Large intestine (tissue), 3 donors: ENCODE measurements around the gene CSF1R. TPM values are rescaled to one million over a fixed set of nuclear protein-coding genes. Genes with fewer than 3 reads are reported as not detected.
"Not testable (repeated sequence)": the region's sequence is repeated elsewhere in the genome, so short reads cannot be mapped to it uniquely, and the experiment has no call there.

Source experiments
- DNase-seq, 2 donors: peaks; one replicate each; pipeline versions ENCODE4 v3.0.0 to v3.0.0-alpha.2; 2013
- H3K27ac ChIP-seq: one replicate; pipeline ENCODE4 v1.5.1; 2013; ENCODE audit warnings: low read length
- H3K27me3 ChIP-seq: 2 replicates; pipeline ENCODE4 v1.6.1; 2013; ENCODE audit warnings: low read length; ENCODE audit not compliant: control insufficient read depth, insufficient read depth
- H3K36me3 ChIP-seq: 2 replicates; pipeline ENCODE4 v1.6.1; 2013; ENCODE audit warnings: low read length; ENCODE audit not compliant: control insufficient read depth, insufficient read depth
- H3K4me1 ChIP-seq: one replicate; pipeline ENCODE4 v1.6.1; 2013; ENCODE audit warnings: low read length; ENCODE audit not compliant: control insufficient read depth, insufficient read depth
- H3K4me3 ChIP-seq: one replicate; pipeline ENCODE4 v1.5.1; 2013; ENCODE audit warnings: low read length
- H3K9me3 ChIP-seq: one replicate; pipeline ENCODE4 v1.6.1; 2013; ENCODE audit warnings: mild to moderate bottlenecking, low read depth, low read length, moderate library complexity; ENCODE audit not compliant: control insufficient read depth
- WGBS: methylation state at CpG from one replicate; pipeline ENCODE4 v1.1.5; 2013; ENCODE audit warnings: low lambda C conversion rate; ENCODE audit not compliant: insufficient coverage; 5-methylcytosine and 5-hydroxymethylcytosine counted together
- polyA plus RNA-seq: library from polyadenylated mRNA; unstranded; fragments of 120-200 nt; gene quantifications from one replicate; pipeline ENCODE4 v1.2.1, GENCODE V29; 2013

The CSF1R gene
- polyA plus RNA-seq, 1 donor, result 31.0 TPM

GRCh38 chr5:150103678-150104549 is 17.6 kb upstream of the CSF1R start:
- DNase-seq, result no peak
- WGBS, result no CpG with 5 or more reads among the region's 5 CpGs

GRCh38 chr5:150101023-150101422 is 14.7 kb upstream of the CSF1R start:
- Histone ChIP-seq H3K27me3 (no peaks in the 10 kb centered on the region), H3K27ac (no peak overlapping the region), H3K36me3 (no peaks in the 10 kb centered on the region), H3K9me3 (no peaks in the 10 kb centered on the region), H3K4me1 (peaks cover 7% of the 10 kb centered on the region), H3K4me3 (no peak overlapping the region)
- 71% methylated on average over 1 of the region's 6 CpGs for WGBS
- DNase-seq, result no peak

More at GRCh38 chr5:150103678-150104549, 17.6 kb upstream of the CSF1R start:
- H3K9me3 ChIP-seq, result no peaks in the 10 kb centered on the region
- no peak overlapping the region for H3K4me3 ChIP-seq
- H3K27ac ChIP-seq, result no peak overlapping the region
- H3K36me3 ChIP-seq, result no peaks in the 10 kb centered on the region
- H3K27me3 ChIP-seq, result no peaks in the 10 kb centered on the region
- H3K4me1 ChIP-seq, result peaks cover 34% of the 10 kb centered on the region

GRCh38 chr5:150097152-150097551 is 10.8 kb upstream of the CSF1R start:
- H3K4me3 ChIP-seq, result no peak overlapping the region
- no peak for DNase-seq

GRCh38 chr5:150092159-150092787 is 5.9 kb upstream of the CSF1R start:
- WGBS, result no CpG with 5 or more reads among the region's 3 CpGs
- no peaks in the 10 kb centered on the region for H3K9me3 ChIP-seq
- DNase-seq, result no peak

More at GRCh38 chr5:150097152-150097551, 10.8 kb upstream of the CSF1R start:
- no peak overlapping the region for H3K27ac ChIP-seq
- no peaks in the 10 kb centered on the region for H3K9me3 ChIP-seq
- no peaks in the 10 kb centered on the region for H3K4me1 ChIP-seq
- H3K36me3 ChIP-seq, result no peaks in the 10 kb centered on the region
- no peaks in the 10 kb centered on the region for H3K27me3 ChIP-seq

GRCh38 chr5:150085191-150085912 is 1.0 kb downstream of the CSF1R start:
- DNase-seq, result no peak
- no peak overlapping the region for H3K27ac ChIP-seq
- H3K4me1 ChIP-seq, result no peaks in the 10 kb centered on the region
- H3K36me3 ChIP-seq, result no peaks in the 10 kb centered on the region
- no peaks in the 10 kb centered on the region for H3K9me3 ChIP-seq
- peak overlapping the region; percentile 7 for H3K4me3 ChIP-seq
- WGBS, result no CpG with 5 or more reads among the region's 7 CpGs
- no peaks in the 10 kb centered on the region for H3K27me3 ChIP-seq

More at GRCh38 chr5:150092159-150092787, 5.9 kb upstream of the CSF1R start:
- Histone ChIP-seq H3K4me1 (peaks cover 3% of the 10 kb centered on the region), H3K36me3 (no peaks in the 10 kb centered on the region), H3K27ac (no peak overlapping the region), H3K27me3 (no peaks in the 10 kb centered on the region), H3K4me3 (no peak overlapping the region)

GRCh38 chr5:150084754-150085153 is 1.6 kb downstream of the CSF1R start:
- not testable (repeated sequence) for DNase-seq, H3K27ac ChIP-seq, H3K27me3 ChIP-seq, H3K4me1 ChIP-seq, H3K9me3 ChIP-seq, H3K4me3 ChIP-seq, H3K36me3 ChIP-seq
- 90% methylated on average over 4 of the region's 6 CpGs for WGBS

GRCh38 chr5:150082889-150083288 is 3.5 kb downstream of the CSF1R start:
- Histone ChIP-seq H3K4me1 (no peaks in the 10 kb centered on the region), H3K27ac (no peak overlapping the region), H3K9me3 (no peaks in the 10 kb centered on the region), H3K36me3 (no peaks in the 10 kb centered on the region), H3K4me3 (no peak overlapping the region), H3K27me3 (no peaks in the 10 kb centered on the region)
- DNase-seq, result no peak
- no CpG with 5 or more reads among the region's 6 CpGs for WGBS

GRCh38 chr5:150082374-150082773 is 4.0 kb downstream of the CSF1R start:
- no peak overlapping the region for H3K27ac ChIP-seq
- no peak for DNase-seq
- H3K27me3 ChIP-seq, result no peaks in the 10 kb centered on the region
- no peaks in the 10 kb centered on the region for H3K9me3 ChIP-seq
- H3K36me3 ChIP-seq, result no peaks in the 10 kb centered on the region
- no peaks in the 10 kb centered on the region for H3K4me1 ChIP-seq
- H3K4me3 ChIP-seq, result no peak overlapping the region
- no CpG with 5 or more reads among the region's 3 CpGs for WGBS

- H3K4me3 ChIP-seq, result no peak overlapping the region
Measured at GRCh38 chr5:150081541-150082283, 4.6 kb downstream of the CSF1R start.

More at GRCh38 chr5:150081541-150082283, 4.6 kb downstream of the CSF1R start:
- no peak overlapping the region for H3K27ac ChIP-seq
- no peaks in the 10 kb centered on the region for H3K27me3 ChIP-seq
- peak in 1 of 2 donors; percentile 28 for DNase-seq
- no peaks in the 10 kb centered on the region for H3K4me1 ChIP-seq
- H3K9me3 ChIP-seq, result no peaks in the 10 kb centered on the region
- H3K36me3 ChIP-seq, result no peaks in the 10 kb centered on the region
- WGBS, result no CpG with 5 or more reads among the region's 15 CpGs
